Liver (tissue), 3 donors: Measurements from ENCODE around the gene FAM222A.

Experiments
- ATF3 ChIP-seq: IDR thresholded peaks from 2 replicates; pipeline ENCODE4 v1.6.1; 2016; ENCODE audit warnings: antibody characterized with exemption
- CTCF ChIP-seq: fragments of 150-350 bp; IDR thresholded peaks from 2 replicates; pipeline ENCODE4 v1.5.1; 2017; ENCODE audit warnings: improper control_type of control experiment, low read depth, low read length; ENCODE audit not compliant: missing input control
- EGR1 ChIP-seq, 2 donors: IDR thresholded peaks; 2 replicates each; pipeline ENCODE4 v1.6.1; 2016 to 2018; ENCODE audit warnings: antibody characterized with exemption in 2 of 2, low read depth in 2 of 2
- FOXA1 ChIP-seq: IDR thresholded peaks from 2 replicates; pipeline ENCODE4 v1.6.1; 2016; ENCODE audit warnings: antibody characterized with exemption
- GABPA ChIP-seq, 2 donors: IDR thresholded peaks in 1 of 2; conservative IDR thresholded peaks in 1 of 2; 2 replicates each; pipeline ENCODE4 v1.6.1; 2016; ENCODE audit warnings: antibody characterized with exemption in 2 of 2, mild to moderate bottlenecking in 1 of 2, moderate library complexity in 1 of 2
- JUND ChIP-seq, 2 donors: IDR thresholded peaks; 2 replicates each; pipeline ENCODE4 v1.6.1; 2016; ENCODE audit warnings: antibody characterized with exemption in 2 of 2
- MAX ChIP-seq: IDR thresholded peaks from 2 replicates; pipeline ENCODE4 v1.6.1; 2016; ENCODE audit warnings: antibody characterized with exemption
- RAD21 ChIP-seq, 2 donors: IDR thresholded peaks; 2 replicates each; pipeline ENCODE4 v1.6.1; 2016; ENCODE audit warnings: antibody characterized with exemption in 2 of 2, mild to moderate bottlenecking in 2 of 2
- REST ChIP-seq: IDR thresholded peaks from 2 replicates; pipeline ENCODE4 v1.6.1; 2016; ENCODE audit warnings: antibody characterized with exemption, mild to moderate bottlenecking
- SP1 ChIP-seq: IDR thresholded peaks from 2 replicates; pipeline ENCODE4 v1.6.1; 2018; ENCODE audit warnings: antibody characterized with exemption, mild to moderate bottlenecking
- TAF1 ChIP-seq: conservative IDR thresholded peaks from 2 replicates; pipeline ENCODE4 v1.6.1; 2016; ENCODE audit warnings: antibody characterized with exemption, mild to moderate bottlenecking
- ZBTB33 ChIP-seq: IDR thresholded peaks from 2 replicates; pipeline ENCODE4 v1.6.1; 2016; ENCODE audit warnings: antibody characterized with exemption
- donor health status: healthy.
- donor health status: healthy.

GRCh38 chr12:109753959-109754358, 40.3 kb downstream of the FAM222A start:
- no peak for TF ChIP-seq CTCF
- TF ChIP-seq ATF3 = no peak
- TF ChIP-seq RAD21 (IDR thresholded peaks at IDR 0.05) = no peak
- TF ChIP-seq REST = no peak
- no peak for TF ChIP-seq SP1
- no peak for TF ChIP-seq GABPA (IDR thresholded peaks at IDR 0.05 in 1 of 2, conservative IDR thresholded peaks at IDR 0.05 in 1 of 2)
- no peak for TF ChIP-seq TAF1
- TF ChIP-seq EGR1 (IDR thresholded peaks at IDR 0.05; ENCODE audit: low read depth in 2 of 2) = no peak
- TF ChIP-seq MAX = no peak
- TF ChIP-seq FOXA1 = no peak
- TF ChIP-seq ZBTB33 = no peak
- no peak for TF ChIP-seq JUND (IDR thresholded peaks at IDR 0.05)
